ENCODE data around the gene SDHB.

DNA sequence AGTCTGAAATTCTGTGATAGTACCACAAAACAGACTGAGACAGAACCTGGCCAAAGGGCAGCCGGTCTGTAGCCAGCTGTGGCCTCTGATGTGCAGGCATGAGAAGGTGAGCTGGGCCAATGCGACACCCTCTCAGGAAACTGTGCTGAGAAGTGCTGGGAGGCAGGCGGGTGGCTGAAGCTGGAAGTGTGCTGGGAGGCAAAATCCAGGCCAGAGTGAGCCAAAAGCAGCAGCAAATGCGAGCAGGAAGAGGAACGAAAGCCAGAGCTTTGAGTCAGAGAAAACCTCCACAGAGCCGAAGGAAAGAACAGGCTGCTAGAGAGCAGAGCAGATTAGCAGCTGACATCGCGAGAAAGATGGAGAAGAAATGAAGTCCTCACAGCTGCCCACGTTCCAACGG, 31.9 kb downstream of the SDHB start:
- no peak for TF ChIP-seq ZSCAN30 (tag by site-specific recombination; IDR thresholded peaks at IDR 0.05)
- TF ChIP-seq, protein P1, sequence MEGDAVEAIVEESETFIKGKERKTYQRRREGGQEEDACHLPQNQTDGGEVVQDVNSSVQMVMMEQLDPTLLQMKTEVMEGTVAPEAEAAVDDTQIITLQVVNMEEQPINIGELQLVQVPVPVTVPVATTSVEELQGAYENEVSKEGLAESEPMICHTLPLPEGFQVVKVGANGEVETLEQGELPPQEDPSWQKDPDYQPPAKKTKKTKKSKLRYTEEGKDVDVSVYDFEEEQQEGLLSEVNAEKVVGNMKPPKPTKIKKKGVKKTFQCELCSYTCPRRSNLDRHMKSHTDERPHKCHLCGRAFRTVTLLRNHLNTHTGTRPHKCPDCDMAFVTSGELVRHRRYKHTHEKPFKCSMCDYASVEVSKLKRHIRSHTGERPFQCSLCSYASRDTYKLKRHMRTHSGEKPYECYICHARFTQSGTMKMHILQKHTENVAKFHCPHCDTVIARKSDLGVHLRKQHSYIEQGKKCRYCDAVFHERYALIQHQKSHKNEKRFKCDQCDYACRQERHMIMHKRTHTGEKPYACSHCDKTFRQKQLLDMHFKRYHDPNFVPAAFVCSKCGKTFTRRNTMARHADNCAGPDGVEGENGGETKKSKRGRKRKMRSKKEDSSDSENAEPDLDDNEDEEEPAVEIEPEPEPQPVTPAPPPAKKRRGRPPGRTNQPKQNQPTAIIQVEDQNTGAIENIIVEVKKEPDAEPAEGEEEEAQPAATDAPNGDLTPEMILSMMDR (tag by site-specific recombination; IDR thresholded peaks at IDR 0.05), result no peak
- no peak for TF ChIP-seq KLF16 (tag by site-specific recombination; IDR thresholded peaks at IDR 0.05)

Measured in HEK293 (cell line).